ENCODE results near the gene SH3BGRL2. TPM values are rescaled to one million over a fixed set of nuclear protein-coding genes. Genes with fewer than 3 reads are reported as not detected.
"Not testable (repeated sequence)": the region's sequence is repeated elsewhere in the genome, so short reads cannot be mapped to it uniquely, and the experiment has no call there.

Gene SH3BGRL2
- total RNA-seq, 1 experiment from 2014 or later, result 46.1 TPM

GRCh38 chr6:79737172-79737571 is 106.0 kb downstream of the SH3BGRL2 start:
- no peaks in the 10 kb centered on the region for H3K9me3 Mint-ChIP-seq (ENCODE audit: low read depth, unreplicated experiment)
- intact Hi-C loops (cut with micrococcal nuclease; ENCODE audit: unreplicated experiment), result no loop called here
- no peaks in the 10 kb centered on the region for H3K27me3 Mint-ChIP-seq (ENCODE audit: unreplicated experiment)
- H3K4me3 Mint-ChIP-seq (ENCODE audit: low read depth, unreplicated experiment), result peak overlapping the region; percentile 73
- H3K36me3 Mint-ChIP-seq (ENCODE audit: insufficient read depth, unreplicated experiment), result peaks cover 5% of the 10 kb centered on the region
- CTCF ChIA-PET, result interaction anchor here (0.6 kb wide), 2 partner anchors 30 to 567 kb away, joined by 3 to 6 read pairs; no protein-coding TSS in a partner anchor
- TF ChIP-seq CTCF (IDR thresholded peaks at IDR 0.05; ENCODE audit: unreplicated experiment), result no peak
- DNase-seq, result no peak
- no TSS peak for BruUV-seq (replicated peaks)
- peak overlapping the region; percentile 66 for H3K27ac Mint-ChIP-seq (ENCODE audit: unreplicated experiment)
- H3K4me1 Mint-ChIP-seq (ENCODE audit: low read depth, unreplicated experiment), result peaks cover 14% of the 10 kb centered on the region

GRCh38 chr6:79742030-79742429 is 110.9 kb downstream of the SH3BGRL2 start:
- intact Hi-C loops (cut with micrococcal nuclease; ENCODE audit: unreplicated experiment), result no loop called here
- H3K4me3 Mint-ChIP-seq (ENCODE audit: low read depth, unreplicated experiment), result no peak overlapping the region
- no peak for DNase-seq
- H3K36me3 Mint-ChIP-seq (ENCODE audit: insufficient read depth, unreplicated experiment), result peaks cover 3% of the 10 kb centered on the region
- no peak for TF ChIP-seq CTCF (IDR thresholded peaks at IDR 0.05; ENCODE audit: unreplicated experiment)
- no TSS peak for BruUV-seq (replicated peaks)
- H3K27me3 Mint-ChIP-seq (ENCODE audit: unreplicated experiment), result no peaks in the 10 kb centered on the region
- H3K27ac Mint-ChIP-seq (ENCODE audit: unreplicated experiment), result no peak overlapping the region
- CTCF ChIA-PET, result no interaction called here
- H3K9me3 Mint-ChIP-seq (ENCODE audit: low read depth, unreplicated experiment), result peaks cover 5% of the 10 kb centered on the region
- H3K4me1 Mint-ChIP-seq (ENCODE audit: low read depth, unreplicated experiment), result peaks cover 5% of the 10 kb centered on the region

DNA sequence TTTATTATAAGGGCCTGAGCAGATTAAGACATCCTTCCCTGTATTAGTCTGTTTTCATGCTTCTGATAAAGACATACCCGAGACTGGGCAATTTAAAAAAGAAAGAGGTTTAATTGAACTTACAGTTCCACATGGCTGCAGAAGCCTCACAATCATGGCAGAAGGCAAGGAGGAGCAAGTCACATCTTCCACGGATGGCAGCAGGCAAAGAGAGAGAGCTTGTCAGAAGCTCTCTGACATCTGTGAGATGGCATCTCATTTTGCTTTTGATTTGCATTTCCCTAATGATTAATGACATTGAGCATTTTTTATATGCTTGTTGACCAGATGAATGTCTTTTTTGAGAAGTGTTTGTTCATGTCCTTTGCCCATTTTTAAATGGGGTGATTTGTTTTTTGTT is 114.2 kb downstream of the SH3BGRL2 start:
- H3K4me3 Mint-ChIP-seq (ENCODE audit: low read depth, unreplicated experiment); H3K9me3 Mint-ChIP-seq (ENCODE audit: low read depth, unreplicated experiment); H3K27me3 Mint-ChIP-seq (ENCODE audit: unreplicated experiment); DNase-seq; H3K4me1 Mint-ChIP-seq (ENCODE audit: low read depth, unreplicated experiment); H3K27ac Mint-ChIP-seq (ENCODE audit: unreplicated experiment); intact Hi-C loops (cut with micrococcal nuclease; ENCODE audit: unreplicated experiment); BruUV-seq (replicated peaks); H3K36me3 Mint-ChIP-seq (ENCODE audit: insufficient read depth, unreplicated experiment): not testable (repeated sequence)
- CTCF ChIA-PET, result interaction anchor here (0.7 kb wide), 1 partner anchor 32 kb away, joined by 3 read pairs; no protein-coding TSS in a partner anchor

- H3K27ac Mint-ChIP-seq (ENCODE audit: unreplicated experiment); H3K27me3 Mint-ChIP-seq (ENCODE audit: unreplicated experiment); intact Hi-C loops (cut with micrococcal nuclease; ENCODE audit: unreplicated experiment); BruUV-seq (replicated peaks); H3K4me1 Mint-ChIP-seq (ENCODE audit: low read depth, unreplicated experiment); CTCF ChIA-PET; H3K9me3 Mint-ChIP-seq (ENCODE audit: low read depth, unreplicated experiment); H3K36me3 Mint-ChIP-seq (ENCODE audit: insufficient read depth, unreplicated experiment); H3K4me3 Mint-ChIP-seq (ENCODE audit: low read depth, unreplicated experiment); DNase-seq: not testable (repeated sequence)
These were observed 115.2 kb downstream of the SH3BGRL2 start for GRCh38 chr6:79746325-79746724.

- intact Hi-C loops (cut with micrococcal nuclease; ENCODE audit: unreplicated experiment), result no loop called here
- no TSS peak for BruUV-seq (replicated peaks)
- Mint-ChIP-seq H3K4me1 (ENCODE audit: low read depth, unreplicated experiment) (no peaks in the 10 kb centered on the region), H3K27me3 (ENCODE audit: unreplicated experiment) (no peaks in the 10 kb centered on the region), H3K9me3 (ENCODE audit: low read depth, unreplicated experiment) (peaks cover 3% of the 10 kb centered on the region), H3K27ac (ENCODE audit: unreplicated experiment) (no peak overlapping the region), H3K36me3 (ENCODE audit: insufficient read depth, unreplicated experiment) (no peaks in the 10 kb centered on the region), H3K4me3 (ENCODE audit: low read depth, unreplicated experiment) (no peak overlapping the region)
- no peak for DNase-seq
- CTCF ChIA-PET, result interaction anchor here (1.1 kb wide), 1 partner anchor 11 kb away, joined by 3 read pairs; no protein-coding TSS in a partner anchor
- no peak for TF ChIP-seq CTCF (IDR thresholded peaks at IDR 0.05; ENCODE audit: unreplicated experiment)
These were observed 119.7 kb downstream of the SH3BGRL2 start for GRCh38 chr6:79750806-79751205.

Other genes starting within 250 kb of the SH3BGRL2 start
- gene LCA5, start 93.9 kb upstream of the SH3BGRL2 start, total RNA-seq (2022), result 13.9 and 18.3 TPM in 2 replicates